ENCODE data around the gene PHACTR3. TPM values are rescaled to one million over a fixed set of nuclear protein-coding genes. Genes with fewer than 3 reads are reported as not detected.

The PHACTR3 gene
- polyA plus RNA-seq, 1 experiment, result not detected

GRCh38 chr20:59569305-59569704 is 35.0 kb upstream of the PHACTR3 start:
- no peak overlapping the region for H3K27ac ChIP-seq (ENCODE audit: low read depth, low read length)
- TF ChIP-seq CTCF (IDR thresholded peaks at IDR 0.05; ENCODE audit: low read depth, low read length), result no peak
- peaks cover 2% of the 10 kb centered on the region for H3K27me3 ChIP-seq (ENCODE audit: control insufficient read depth, insufficient read depth, low read length)
- ChIA-PET POLR2A (no interaction called here), CTCF (no interaction called here)
- DNase-seq (ENCODE audit: low read depth, low spot score), result no peak
- no peak overlapping the region for H3K4me3 ChIP-seq (ENCODE audit: low read depth, low read length)
- peaks cover under 1% of the 10 kb centered on the region; the same call in 1 of the 2 replicates for H3K9me3 ChIP-seq (ENCODE audit: control insufficient read depth, insufficient read depth, low read length)

- ChIA-PET POLR2A (no interaction called here), CTCF (interaction anchor here (0.5 to 2.3 kb wide), 23 partner anchors 9 to 1114 kb away, joined by 3 to 22 read pairs (median 5); no protein-coding TSS in a partner anchor)
- Histone ChIP-seq H3K27ac (ENCODE audit: low read depth, low read length) (no peak overlapping the region), H3K9me3 (ENCODE audit: control insufficient read depth, insufficient read depth, low read length) (no peaks in the 10 kb centered on the region; the same call in 1 of the 2 replicates), H3K27me3 (ENCODE audit: control insufficient read depth, insufficient read depth, low read length) (peaks cover 5% of the 10 kb centered on the region), H3K4me3 (ENCODE audit: low read depth, low read length) (no peak overlapping the region)
- no peak for DNase-seq (ENCODE audit: low read depth, low spot score)
- TF ChIP-seq CTCF (IDR thresholded peaks at IDR 0.05; ENCODE audit: low read depth, low read length), result no peak
These were observed 33.2 kb upstream of the PHACTR3 start for GRCh38 chr20:59571151-59571550.

GRCh38 chr20:59571551-59572314 is 32.6 kb upstream of the PHACTR3 start:
- Histone ChIP-seq H3K4me3 (ENCODE audit: low read depth, low read length) (peak overlapping the region; percentile 53), H3K9me3 (ENCODE audit: control insufficient read depth, insufficient read depth, low read length) (no peaks in the 10 kb centered on the region; the same call in 1 of the 2 replicates), H3K27ac (ENCODE audit: low read depth, low read length) (no peak overlapping the region), H3K27me3 (ENCODE audit: control insufficient read depth, insufficient read depth, low read length) (peaks cover 10% of the 10 kb centered on the region)
- POLR2A ChIA-PET, result no interaction called here
- DNase-seq (ENCODE audit: low read depth, low spot score), result peak; percentile 23
- CTCF ChIA-PET, result interaction anchor here (0.5 to 2.3 kb wide), 23 partner anchors 9 to 1799 kb away, joined by 3 to 22 read pairs (median 4); no protein-coding TSS in a partner anchor
- peak; percentile 90 for TF ChIP-seq CTCF (IDR thresholded peaks at IDR 0.05; ENCODE audit: low read depth, low read length)

GRCh38 chr20:59572515-59572914 is 31.8 kb upstream of the PHACTR3 start:
- Histone ChIP-seq H3K9me3 (ENCODE audit: control insufficient read depth, insufficient read depth, low read length) (no peaks in the 10 kb centered on the region), H3K27ac (ENCODE audit: low read depth, low read length) (no peak overlapping the region), H3K4me3 (ENCODE audit: low read depth, low read length) (no peak overlapping the region), H3K27me3 (ENCODE audit: control insufficient read depth, insufficient read depth, low read length) (peaks cover 13% of the 10 kb centered on the region)
- ChIA-PET POLR2A (no interaction called here), CTCF (interaction anchor here (1.0 to 1.4 kb wide), 2 partner anchors 12 to 279 kb away, joined by 3 to 4 read pairs; no protein-coding TSS in a partner anchor)
- TF ChIP-seq CTCF (IDR thresholded peaks at IDR 0.05; ENCODE audit: low read depth, low read length), result no peak
- no peak for DNase-seq (ENCODE audit: low read depth, low spot score)

GRCh38 chr20:59573837-59574236 is 30.5 kb upstream of the PHACTR3 start:
- CTCF ChIA-PET, result interaction anchor here (0.5 to 1.4 kb wide), 2 partner anchors 13 to 27 kb away, joined by 3 to 4 read pairs; no protein-coding TSS in a partner anchor
- H3K27ac ChIP-seq (ENCODE audit: low read depth, low read length), result no peak overlapping the region
- H3K9me3 ChIP-seq (ENCODE audit: control insufficient read depth, insufficient read depth, low read length), result no peaks in the 10 kb centered on the region
- TF ChIP-seq CTCF (IDR thresholded peaks at IDR 0.05; ENCODE audit: low read depth, low read length), result no peak
- no peak overlapping the region for H3K4me3 ChIP-seq (ENCODE audit: low read depth, low read length)
- DNase-seq (ENCODE audit: low read depth, low spot score), result no peak
- peaks cover 19% of the 10 kb centered on the region for H3K27me3 ChIP-seq (ENCODE audit: control insufficient read depth, insufficient read depth, low read length)
- POLR2A ChIA-PET, result no interaction called here

All from AG04450 (cell line).